Endothelial cell of umbilical vein (primary cell): ENCODE measurements around the gene DIP2B. TPM values are rescaled to one million over a fixed set of nuclear protein-coding genes. Genes with fewer than 3 reads are reported as not detected.

Experiments
- BruUV-seq: library from RNA; stranded (reverse); fragments of 400-500 nt; replicated peaks from 2 replicates; lab custom pipeline; 2021; lab: Mats Ljungman, UMichigan
- CTCF ChIA-PET: fragments of 300-600, 350-600 bp; sonication (Branson Sonifier 250); formaldehyde crosslinking; loops from one replicate; lab custom pipeline; 2021; ENCODE audit warnings: antibody characterized with exemption, inconsistent platforms; lab: Charles Lee
- POLR2A ChIA-PET: fragments of 300-600, 350-600 bp; sonication (Branson Sonifier 250); formaldehyde crosslinking; loops from one replicate; lab custom pipeline; 2021; ENCODE audit warnings: antibody characterized with exemption, inconsistent platforms; lab: Charles Lee
- DNase-seq: peaks from one replicate; pipeline ENCODE4 v3.0.0-alpha.2; 2011; ENCODE audit warnings: low read depth, low spot score
- FAIRE-seq: peaks from 2 replicates; lab custom pipeline; 2011; peaks lifted over from hg19 to GRCh38; lab: Jason Lieb, UNC
- H2AFZ ChIP-seq: 2 replicates; pipeline ENCODE4 v1.6.0; 2012; ENCODE audit warnings: low read depth, low read length, control low read depth, inconsistent platforms
- H3K27ac ChIP-seq: 2 replicates; pipeline ENCODE4 v1.5.1; 2011; ENCODE audit warnings: low read depth, mild to moderate bottlenecking, control low read depth, low read length, moderate library complexity; ENCODE audit not compliant: insufficient read depth
- H3K27me3 ChIP-seq, 2 experiments: 2 replicates each; pipeline versions ENCODE4 v1.6.0 to v1.6.1; 2011; ENCODE audit warnings: low read length in 2 of 2, mixed read lengths in 1 of 2; ENCODE audit not compliant: control insufficient read depth in 2 of 2, insufficient read depth in 2 of 2
- H3K36me3 ChIP-seq, 2 experiments: 2 replicates in 1 of 2; 3 replicates in 1 of 2; pipeline ENCODE4 v1.5.1; 2011; ENCODE audit warnings: low read length in 2 of 2, mild to moderate bottlenecking in 1 of 2, moderate library complexity in 1 of 2; ENCODE audit not compliant: control insufficient read depth in 2 of 2, insufficient read depth in 2 of 2; ENCODE audit errors: extremely low read depth in 1 of 2
- H3K4me1 ChIP-seq: 3 replicates; pipeline ENCODE4 v1.5.1; 2011; ENCODE audit warnings: mild to moderate bottlenecking, low read length; ENCODE audit not compliant: control insufficient read depth, insufficient read depth; ENCODE audit errors: extremely low read depth
- H3K4me2 ChIP-seq: 2 replicates; pipeline ENCODE4 v1.6.1; 2011; ENCODE audit warnings: low read length, control low read depth, mixed read lengths; ENCODE audit not compliant: insufficient read depth
- H3K4me3 ChIP-seq, 3 experiments: fragments of 200-600 bp in 1 of 3; sonication (generic), shearing (Covaris generic) in 1 of 3; replicated peaks in 1 of 3; 2 replicates each; pipeline ENCODE4 v1.5.1; 2011 to 2016; ENCODE audit warnings: control low read depth in 3 of 3, low read length in 3 of 3, mild to moderate bottlenecking in 2 of 3, inconsistent platforms in 1 of 3, low read depth in 1 of 3, moderate library complexity in 1 of 3; ENCODE audit not compliant: insufficient read depth in 1 of 3
- H3K79me2 ChIP-seq: 2 replicates; pipeline ENCODE4 v1.6.0; 2012; ENCODE audit warnings: low read length, inconsistent platforms; ENCODE audit not compliant: control insufficient read depth, insufficient read depth
- H3K9ac ChIP-seq: replicated peaks from 2 replicates; pipeline ENCODE3; 2011; ENCODE audit warnings: low read length, control low read depth; ENCODE audit not compliant: insufficient read depth; ENCODE audit errors: extremely low read depth
- H3K9me1 ChIP-seq: replicated peaks from 3 replicates; pipeline ENCODE4 v1.6.0; 2011; ENCODE audit warnings: mild to moderate bottlenecking, low read length; ENCODE audit not compliant: control insufficient read depth, insufficient read depth; ENCODE audit errors: extremely low read depth
- H3K9me3 ChIP-seq: replicated peaks from 2 replicates; pipeline ENCODE4 v1.5.1; 2012; ENCODE audit warnings: low read length, inconsistent platforms; ENCODE audit not compliant: control insufficient read depth, insufficient read depth
- H4K20me1 ChIP-seq: replicated peaks from 2 replicates; pipeline ENCODE3; 2011; ENCODE audit warnings: mild to moderate bottlenecking, low read length; ENCODE audit not compliant: control insufficient read depth, insufficient read depth; ENCODE audit errors: extremely low read depth
- EZH2 ChIP-seq: IDR thresholded peaks from 2 replicates; pipeline ENCODE4 v1.6.1; 2012; ENCODE audit warnings: borderline replicate concordance, low read depth, mild to moderate bottlenecking, moderate library complexity, low read length, inconsistent platforms; ENCODE audit not compliant: severe bottlenecking
- FOS ChIP-seq: IDR thresholded peaks from 2 replicates; pipeline ENCODE4 v1.6.1; 2011; ENCODE audit warnings: mild to moderate bottlenecking, low read length, moderate library complexity, borderline replicate concordance; ENCODE audit not compliant: insufficient read depth
- GATA2 ChIP-seq: IDR thresholded peaks from 2 replicates; pipeline ENCODE4 v1.7.0; 2011; ENCODE audit warnings: low read depth, mild to moderate bottlenecking, moderate library complexity, mixed read lengths, low read length; ENCODE audit not compliant: insufficient read length, insufficient read depth
- JUN ChIP-seq: IDR thresholded peaks from 2 replicates; pipeline ENCODE4 v1.6.1; 2011; ENCODE audit warnings: borderline replicate concordance, low read depth; ENCODE audit not compliant: insufficient read length, insufficient read depth
- POLR2A ChIP-seq: IDR thresholded peaks from 2 replicates; pipeline ENCODE4 v1.6.1; 2012; ENCODE audit warnings: low read depth, mild to moderate bottlenecking, control low read depth, low read length
- POLR2AphosphoS5 ChIP-seq: IDR thresholded peaks from 2 replicates; pipeline ENCODE4 v1.6.1; 2012; ENCODE audit warnings: low read depth, mild to moderate bottlenecking, control low read depth, low read length, moderate library complexity; ENCODE audit not compliant: insufficient read depth
- dilution Hi-C: fragments of 300-500 bp; cut with MboI; formaldehyde crosslinking; loops from one replicate; pipeline ENCODE4 v1.15.0; 2019; ENCODE audit warnings: low sequenced_read_pairs; ENCODE audit not compliant: extremely low pct_ligation_motif_present
- intact Hi-C: fragments of 100-400 bp; cut with micrococcal nuclease; formaldehyde crosslinking; loops from one replicate; pipeline ENCODE4 v1.10.0; 2022
- polyA plus RNA-seq, 4 experiments: library from polyadenylated mRNA; depleted of rRNA in 3 of 4; stranded (reverse) in 3 of 4; unstranded in 1 of 4; fragments of >200 nt; gene quantifications; 2 replicates each; pipeline versions ENCODE4 v1.2.1 to v1.2.3, GENCODE V29; 2011 to 2012; ENCODE audit warnings: missing spikeins in 1 of 4
- total RNA-seq: library from RNA; stranded (reverse); gene quantifications from 2 replicates; pipeline ENCODE4 v1.2.3, GENCODE V29; 2021

DIP2B gene
- total and polyA plus RNA-seq, 2 donors (not counting 3 experiments of a cell fraction or from before 2014, with no cell fraction given), result 14.5 to 28.0 TPM

DNA sequence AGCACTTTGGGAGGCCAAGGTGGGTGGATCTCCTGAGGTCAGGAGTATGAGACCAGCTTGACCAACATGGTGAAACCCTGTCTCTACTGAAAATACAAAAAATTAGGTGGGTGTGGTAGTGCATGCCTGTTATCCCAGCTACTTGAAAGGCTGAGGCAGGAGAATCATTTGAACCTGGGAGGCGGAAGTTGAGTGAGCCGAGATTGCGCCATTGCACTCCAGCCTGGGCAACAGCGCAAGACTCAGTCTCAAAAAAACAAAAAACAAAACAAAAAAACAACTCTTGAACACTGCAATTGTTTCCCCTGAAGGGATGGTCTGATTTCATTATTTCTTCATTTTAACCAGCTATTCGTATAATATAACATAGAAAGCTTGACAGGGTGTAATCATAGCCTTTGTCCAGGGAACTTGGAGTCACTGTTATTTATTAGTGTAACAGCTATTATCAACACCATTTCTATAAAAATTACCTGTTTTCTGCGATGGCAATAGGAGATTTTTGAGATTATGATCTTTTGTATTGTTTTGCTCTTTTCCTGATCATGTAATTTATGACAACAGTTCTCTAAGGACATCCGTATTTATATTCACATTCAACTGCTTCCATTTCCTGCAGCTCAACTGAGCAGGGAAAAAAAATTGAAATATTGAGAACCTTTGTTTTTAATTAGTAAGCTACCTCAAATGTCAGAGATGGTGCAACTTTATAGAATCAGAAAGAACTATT, 94.7 kb downstream of the DIP2B start:
- Histone ChIP-seq H3K4me2 (peak overlapping the region; percentile 66), H3K4me1 (peaks cover 33% of the 10 kb centered on the region), H3K9me3 (no peaks in the 10 kb centered on the region), H3K36me3 (no peaks in the 10 kb centered on the region), H3K4me3 (no peak overlapping the region), H3K79me2 (peaks cover 7% of the 10 kb centered on the region), H3K27me3 (no peaks in the 10 kb centered on the region), H4K20me1 (no peaks in the 10 kb centered on the region), H3K27ac (no peak overlapping the region), H3K9ac (no peak overlapping the region), H2AFZ (no peak overlapping the region), H3K9me1 (no peaks in the 10 kb centered on the region)
- ChIA-PET CTCF (interaction anchor here (0.6 to 2.6 kb wide), 13 partner anchors 10 to 130 kb away, joined by 3 to 11 read pairs (median 4); partner anchors contain the start of gene DIP2B), POLR2A (no interaction called here)
- BruUV-seq, result no TSS peak
- DNase-seq, result peak; percentile 65
- peak; percentile 58 for FAIRE-seq
- intact Hi-C loops (loop anchor here (5.0 kb wide), 2 partner anchors 38 to 92 kb away; no protein-coding TSS in a partner anchor), dilution Hi-C loops (no loop called here)
- TF ChIP-seq GATA2, result peak; percentile 23
- TF ChIP-seq EZH2, result no peak

DNA sequence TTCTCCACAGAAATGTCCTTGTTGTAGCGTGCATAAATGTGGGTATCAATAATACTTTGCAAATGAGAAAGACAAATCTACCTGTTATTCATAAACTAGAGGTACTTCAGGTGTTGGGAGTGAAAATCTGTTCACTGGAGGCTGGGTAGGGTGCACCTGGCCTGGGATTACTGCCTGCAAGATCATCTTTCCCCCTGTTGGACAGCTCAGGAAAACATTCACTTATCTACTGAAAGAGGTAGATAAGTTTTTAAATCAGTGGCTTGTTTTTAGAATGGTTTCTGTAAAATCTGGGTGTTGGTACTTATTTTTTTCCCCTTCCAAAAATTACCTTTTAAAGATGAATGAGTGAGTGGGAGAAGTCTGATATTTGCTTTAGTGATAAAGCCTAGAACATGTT, 95.6 kb downstream of the DIP2B start:
- no peaks in the 10 kb centered on the region for H3K9me3 ChIP-seq
- intact Hi-C loops (no loop called here), dilution Hi-C loops (no loop called here)
- no peak overlapping the region for H3K9ac ChIP-seq
- ChIA-PET POLR2A (no interaction called here), CTCF (interaction anchor here (0.8 to 2.6 kb wide), 12 partner anchors 9 to 95 kb away, joined by 3 to 11 read pairs (median 4); partner anchors contain the start of gene DIP2B)
- no TSS peak for BruUV-seq
- DNase-seq, result no peak
- H3K4me2 ChIP-seq, result no peak overlapping the region
- H4K20me1 ChIP-seq, result no peaks in the 10 kb centered on the region
- peaks cover 9% of the 10 kb centered on the region for H3K79me2 ChIP-seq
- peaks cover 33% of the 10 kb centered on the region for H3K4me1 ChIP-seq
- no peak overlapping the region for H2AFZ ChIP-seq
- no peaks in the 10 kb centered on the region for H3K27me3 ChIP-seq
- no peaks in the 10 kb centered on the region for H3K36me3 ChIP-seq
- no peak overlapping the region for H3K4me3 ChIP-seq
- no peak for FAIRE-seq
- TF ChIP-seq JUN (no peak), POLR2A (no peak), FOS (no peak), POLR2AphosphoS5 (no peak)
- H3K9me1 ChIP-seq, result no peaks in the 10 kb centered on the region
- H3K27ac ChIP-seq, result no peak overlapping the region
